Brain microvascular endothelial cell (primary cell): ENCODE measurements around the gene LSM14B.

Experiments
- DNase-seq: peaks from one replicate; pipeline ENCODE4 v3.0.0-alpha.2; 2020
- H3K27ac ChIP-seq: fragments of 250-450 bp; sonication (Bioruptor Pico); 2 replicates; pipeline ENCODE4 v1.5.1; 2020; ENCODE audit warnings: mild to moderate bottlenecking, moderate library complexity
- H3K27me3 ChIP-seq: fragments of 250-450 bp; sonication (Bioruptor Pico); replicated peaks from 2 replicates; pipeline ENCODE4 v1.5.1; 2020; ENCODE audit warnings: mild to moderate bottlenecking
- H3K36me3 ChIP-seq: fragments of 250-450 bp; sonication (Bioruptor Pico); replicated peaks from 2 replicates; pipeline ENCODE4 v1.5.1; 2020; ENCODE audit warnings: mild to moderate bottlenecking
- H3K4me3 ChIP-seq: 2 replicates; pipeline ENCODE4 v1.5.1; 2011; ENCODE audit warnings: low read depth, mild to moderate bottlenecking, control low read depth, low read length, moderate library complexity
- in situ Hi-C: cut with HindIII; loops from 2 replicates; pipeline ENCODE4 v1.10.0; 2017; ENCODE audit warnings: low sequenced_read_pairs, low pct_ligation_motif_present
- TF ChIP-seq, protein P1 (sequence below): IDR thresholded peaks from 2 replicates; pipeline ENCODE4 v1.5.1; 2011; ENCODE audit warnings: low read depth, mild to moderate bottlenecking, moderate library complexity, low read length, control low read depth, inconsistent platforms; ENCODE audit errors: missing control alignments

Gene LSM14B

DNA sequence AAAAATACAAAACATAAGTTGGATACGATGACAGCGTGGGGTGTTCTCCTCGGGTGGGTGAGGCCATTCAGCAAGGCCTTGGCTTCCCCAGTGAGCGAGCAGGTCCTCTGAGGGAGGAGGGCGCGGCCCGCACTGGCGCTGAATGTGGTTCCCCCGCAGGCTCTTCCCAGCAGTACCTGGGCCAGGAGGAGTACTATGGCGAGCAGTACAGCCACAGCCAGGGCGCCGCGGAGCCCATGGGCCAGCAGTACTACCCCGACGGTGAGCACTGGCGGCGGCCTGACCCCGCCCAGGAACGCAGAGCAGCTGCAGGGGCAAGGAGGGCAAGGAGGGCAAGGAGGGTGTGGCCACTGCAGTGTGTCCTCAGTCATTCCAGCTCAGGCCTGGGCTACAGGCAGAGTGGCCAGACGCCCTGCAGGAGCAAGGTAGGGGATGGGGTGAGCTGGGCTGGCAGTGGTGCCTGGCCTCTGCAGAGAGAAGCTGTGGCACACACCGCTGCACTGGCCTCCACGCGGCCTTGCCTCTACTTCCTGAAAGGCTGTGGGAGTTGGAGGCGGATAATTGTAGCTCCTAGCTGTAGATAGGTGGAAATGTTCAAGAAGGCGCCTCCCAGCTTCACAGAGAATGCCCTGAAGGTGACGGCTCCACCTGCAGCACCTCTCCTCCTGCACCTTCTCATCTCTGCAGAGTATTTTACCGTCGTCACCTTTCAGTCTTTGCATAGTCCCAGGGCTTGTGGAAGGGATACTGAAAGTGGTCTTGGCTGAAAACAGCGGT lies 41.9 kb downstream of the LSM14B start:
- Histone ChIP-seq H3K36me3 (peaks cover 42% of the 10 kb centered on the region), H3K27me3 (no peaks in the 10 kb centered on the region), H3K27ac (no peak overlapping the region), H3K4me3 (no peak overlapping the region)
- TF ChIP-seq, protein P1, sequence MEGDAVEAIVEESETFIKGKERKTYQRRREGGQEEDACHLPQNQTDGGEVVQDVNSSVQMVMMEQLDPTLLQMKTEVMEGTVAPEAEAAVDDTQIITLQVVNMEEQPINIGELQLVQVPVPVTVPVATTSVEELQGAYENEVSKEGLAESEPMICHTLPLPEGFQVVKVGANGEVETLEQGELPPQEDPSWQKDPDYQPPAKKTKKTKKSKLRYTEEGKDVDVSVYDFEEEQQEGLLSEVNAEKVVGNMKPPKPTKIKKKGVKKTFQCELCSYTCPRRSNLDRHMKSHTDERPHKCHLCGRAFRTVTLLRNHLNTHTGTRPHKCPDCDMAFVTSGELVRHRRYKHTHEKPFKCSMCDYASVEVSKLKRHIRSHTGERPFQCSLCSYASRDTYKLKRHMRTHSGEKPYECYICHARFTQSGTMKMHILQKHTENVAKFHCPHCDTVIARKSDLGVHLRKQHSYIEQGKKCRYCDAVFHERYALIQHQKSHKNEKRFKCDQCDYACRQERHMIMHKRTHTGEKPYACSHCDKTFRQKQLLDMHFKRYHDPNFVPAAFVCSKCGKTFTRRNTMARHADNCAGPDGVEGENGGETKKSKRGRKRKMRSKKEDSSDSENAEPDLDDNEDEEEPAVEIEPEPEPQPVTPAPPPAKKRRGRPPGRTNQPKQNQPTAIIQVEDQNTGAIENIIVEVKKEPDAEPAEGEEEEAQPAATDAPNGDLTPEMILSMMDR, result no peak
- in situ Hi-C loops, result no loop called here
- no peak for DNase-seq

DNA sequence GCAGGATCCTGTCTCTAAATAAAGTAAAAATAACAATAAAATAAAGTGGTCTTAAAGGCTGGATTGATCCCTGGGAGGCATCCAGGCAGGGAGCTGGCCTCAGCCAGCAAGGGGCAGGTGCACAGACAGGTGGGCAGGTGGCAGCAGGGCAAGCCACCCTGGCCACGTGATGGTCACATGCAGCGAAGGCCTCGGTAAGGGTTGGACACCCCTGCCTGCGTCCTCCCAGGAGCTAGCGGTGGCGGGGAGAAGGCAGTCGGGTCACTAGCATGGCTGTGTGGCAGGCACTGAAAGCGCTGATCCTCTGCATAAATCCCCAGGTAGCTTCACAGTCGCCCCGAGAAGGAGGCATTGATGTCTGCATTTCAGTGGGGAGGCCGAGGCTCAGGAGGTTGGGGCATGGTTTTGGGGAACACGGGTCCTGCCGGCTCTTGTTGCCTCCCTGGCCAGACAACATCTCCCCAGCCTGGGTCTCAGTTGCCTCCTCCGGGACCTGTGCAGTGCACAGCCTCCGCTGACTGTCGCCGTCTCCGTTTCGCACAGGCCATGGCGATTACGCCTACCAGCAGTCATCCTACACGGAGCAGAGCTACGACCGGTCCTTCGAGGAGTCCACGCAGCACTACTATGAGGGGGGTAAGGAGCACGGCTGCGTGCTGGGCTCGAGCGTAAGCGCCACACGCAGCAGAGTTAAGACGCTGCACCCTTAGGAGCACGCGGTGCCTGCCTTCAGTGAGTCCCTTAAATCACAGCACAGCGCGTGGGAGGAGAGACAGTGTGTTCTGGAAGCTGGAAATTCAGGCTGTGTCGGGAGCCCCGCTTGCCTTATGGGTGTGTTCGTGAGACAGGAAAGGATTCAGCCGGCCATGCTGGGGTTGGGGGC lies 42.8 kb downstream of the LSM14B start:
- no peak overlapping the region for H3K27ac ChIP-seq
- DNase-seq, result no peak
- in situ Hi-C loops, result no loop called here
- TF ChIP-seq, protein P1, result no peak
- H3K4me3 ChIP-seq, result no peak overlapping the region
- no peaks in the 10 kb centered on the region for H3K27me3 ChIP-seq
- peaks cover 42% of the 10 kb centered on the region for H3K36me3 ChIP-seq

DNA sequence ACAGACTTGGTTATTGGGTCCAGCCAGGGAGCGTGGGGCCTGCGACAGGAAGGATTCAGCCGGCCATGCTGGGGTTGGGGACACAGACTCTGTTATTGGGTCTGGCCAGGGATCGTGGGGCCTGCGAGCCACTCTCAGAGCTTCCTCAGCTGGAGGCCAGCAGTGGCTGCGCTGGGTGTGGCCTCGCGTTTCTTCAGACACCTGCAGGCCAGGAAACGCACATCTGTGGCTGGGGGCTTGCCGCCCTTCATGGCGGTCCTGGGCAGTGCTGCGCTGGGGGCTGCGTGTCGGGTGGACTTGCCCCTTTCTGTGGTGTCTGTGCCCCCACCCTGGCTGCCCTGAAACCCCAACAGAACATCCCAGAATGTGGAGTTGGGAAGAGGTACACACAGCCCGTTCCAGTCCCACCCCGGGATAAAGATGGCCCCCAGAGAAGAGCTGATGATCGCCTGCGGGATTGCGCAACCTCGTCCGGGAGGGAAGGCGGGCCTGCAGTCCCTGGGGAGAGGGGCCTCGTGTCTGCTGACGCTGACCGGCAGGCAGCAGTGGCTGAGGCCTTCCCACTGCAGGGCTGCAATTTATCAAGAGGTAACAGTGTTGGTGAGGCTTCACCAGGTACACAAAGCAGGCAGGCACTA lies 43.6 kb downstream of the LSM14B start:
- TF ChIP-seq, protein P1, result no peak
- Histone ChIP-seq H3K36me3 (peaks cover 42% of the 10 kb centered on the region), H3K4me3 (no peak overlapping the region), H3K27ac (no peak overlapping the region), H3K27me3 (no peaks in the 10 kb centered on the region)
- in situ Hi-C loops, result no loop called here
- no peak for DNase-seq

DNA sequence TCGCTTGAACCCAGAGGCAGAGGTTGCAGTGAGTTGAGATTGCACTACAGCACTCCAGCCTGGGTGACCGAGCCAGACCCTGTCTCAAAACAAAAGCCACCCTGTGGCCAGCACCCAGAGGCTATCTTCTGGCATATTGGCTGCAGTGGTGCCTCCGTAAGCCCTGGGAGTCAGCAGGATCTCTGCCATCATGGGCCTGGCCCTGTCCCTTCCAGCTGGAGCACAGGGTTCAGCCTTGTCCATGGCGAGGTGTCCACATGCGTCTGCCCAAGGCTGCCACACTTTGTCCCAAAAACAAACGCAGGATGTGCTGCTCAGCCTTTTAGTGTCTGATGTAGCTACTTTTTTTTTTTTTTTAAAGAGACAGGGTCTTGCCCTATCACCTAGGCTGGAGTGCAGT lies 45.2 kb downstream of the LSM14B start:
- no peaks in the 10 kb centered on the region for H3K27me3 ChIP-seq
- no peak overlapping the region for H3K4me3 ChIP-seq
- in situ Hi-C loops, result no loop called here
- TF ChIP-seq, protein P1, result no peak
- H3K36me3 ChIP-seq, result peaks cover 40% of the 10 kb centered on the region
- no peak for DNase-seq
- H3K27ac ChIP-seq, result no peak overlapping the region

DNA sequence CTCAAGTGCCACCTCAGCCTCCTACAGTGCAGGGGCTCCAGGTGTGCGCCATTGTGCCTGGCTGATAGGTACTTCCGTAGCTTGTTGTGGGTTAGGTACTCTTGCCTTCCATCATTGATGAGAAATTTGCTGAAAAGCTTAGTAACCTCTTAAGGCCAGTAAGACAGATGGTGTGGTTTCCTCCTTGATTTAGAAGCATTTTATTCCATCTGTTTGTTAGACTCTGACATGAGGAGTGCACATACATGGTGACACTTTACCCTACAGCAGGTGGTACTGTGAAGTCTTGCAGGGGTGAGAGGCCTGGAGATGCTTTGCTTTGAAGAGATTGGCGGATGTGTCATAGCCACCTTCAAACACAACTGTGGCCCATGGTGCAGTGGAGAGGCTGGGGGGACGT lies 45.8 kb downstream of the LSM14B start:
- in situ Hi-C loops, result no loop called here

More for the DNA sequence above, 45.8 kb downstream of the LSM14B start:
- TF ChIP-seq, protein P1, result no peak
- Histone ChIP-seq H3K4me3 (no peak overlapping the region), H3K27ac (no peak overlapping the region), H3K36me3 (peaks cover 35% of the 10 kb centered on the region), H3K27me3 (no peaks in the 10 kb centered on the region)
- no peak for DNase-seq
